Right lobe of liver (tissue), 6 donors: ENCODE results near the gene UBA5. TPM values are rescaled to one million over a fixed set of nuclear protein-coding genes. Genes with fewer than 3 reads are reported as not detected.

ENCODE experiments used
- ATAC-seq, 4 donors: fragments of 200-7000 bp; cut with Tn5 transposase; one replicate each; pipeline ENCODE4 v1.9.1; 2020; ENCODE audit warnings: mild to moderate bottlenecking in 4 of 4, moderate library complexity in 4 of 4
- DNase-seq, 3 donors: peaks; one replicate each; pipeline ENCODE4 v3.0.0-alpha.2; 2020
- H3K27ac ChIP-seq, 3 donors: fragments of 200-600 bp; one replicate each; pipeline ENCODE4 v1.8.0; 2022
- H3K27me3 ChIP-seq, 2 donors: fragments of 200-600 bp; one replicate each; pipeline ENCODE4 v1.8.0; 2022
- H3K36me3 ChIP-seq, 4 donors: fragments of 200-600 bp; sonication (generic) in 1 of 4; one replicate each; pipeline versions ENCODE4 v1.5.1 to v1.8.0; 2017 to 2022; ENCODE audit warnings: control low read depth in 1 of 4
- H3K4me1 ChIP-seq, 4 donors: fragments of 200-600 bp; sonication (generic) in 1 of 4; one replicate each; pipeline versions ENCODE4 v1.5.1 to v1.8.0; 2017 to 2022; ENCODE audit warnings: control low read depth in 1 of 4
- H3K4me3 ChIP-seq, 3 donors: fragments of 200-600 bp; one replicate each; pipeline ENCODE4 v1.8.0; 2022
- H3K9me3 ChIP-seq, 4 donors: fragments of 200-600 bp; sonication (generic) in 1 of 4; one replicate each; pipeline versions ENCODE4 v1.5.1 to v1.8.0; 2017 to 2022; ENCODE audit warnings: control low read depth in 1 of 4
- CTCF ChIP-seq, 4 donors: fragments of 200-600 bp in 3 of 4; fragments of 450-650 bp in 1 of 4; IDR thresholded peaks; one replicate each; pipeline versions ENCODE4 v1.5.1 to v1.8.0; 2016 to 2022; ENCODE audit warnings: antibody characterized with exemption in 4 of 4, mild to moderate bottlenecking in 2 of 4
- POLR2A ChIP-seq: fragments of 450-650 bp; IDR thresholded peaks from one replicate; pipeline ENCODE4 v1.6.1; 2017; ENCODE audit warnings: antibody characterized with exemption, mild to moderate bottlenecking
- WGBS: methylation state at CpG from one replicate; pipeline ENCODE4 v1.1.6; 2018; ENCODE audit warnings: low coverage, low lambda C conversion rate; ENCODE audit not compliant: insufficient coverage; ENCODE audit errors: missing lambda C conversion rate; 5-methylcytosine and 5-hydroxymethylcytosine counted together
- intact Hi-C, 2 donors: fragments of 100-400 bp; cut with DNase I; formaldehyde crosslinking; loops; one replicate each; pipeline versions ENCODE4 v1.11.2 to v1.14.1; 2022
- total RNA-seq, 6 experiments: library from RNA; depleted of rRNA in 2 of 6; stranded (reverse); fragments of >200 nt in 2 of 6; fragmentation: NEBNext Ultra II Directional in 3 of 6; extraction: Animal tissue kit (Norgen Biotek cat#: 25700) in 3 of 6; gene quantifications; one replicate each; pipeline versions ENCODE4 v1.1.0 to v1.2.4, GENCODE V29; 2016 to 2023
- donor health status: DM: no; HTN: yes; CAD: no.
- donor health status: DM: no; HTN: no; CAD: no.
- donor health status: DM: no; HTN: no; CAD: no.
- donor health status: DM: no; HTN: yes; CAD: no.
- donor health status: DM: no; HTN: yes; CAD: no.

The UBA5 gene
- total RNA-seq, 6 experiments from 2014 or later, result 24.3 to 41.3 (median 27.5) TPM

GRCh38 chr3:132654721-132655120 is 5.4 kb upstream of the UBA5 start:
- intact Hi-C loops, result no loop called here
- no peak for TF ChIP-seq POLR2A
- no peak for TF ChIP-seq CTCF (IDR thresholded peaks at IDR 0.05)
- H3K4me3 ChIP-seq, result no peak overlapping the region
- ATAC-seq, result no peak
- DNase-seq, result no peak
- no peak overlapping the region for H3K27ac ChIP-seq
- H3K9me3 ChIP-seq, result no peaks in the 10 kb centered on the region
- 71% methylated on average over 5 of the region's 5 CpGs for WGBS
- H3K4me1 ChIP-seq, result peaks cover 0 to 38% (median 19%) of the 10 kb centered on the region in 4 donors
- H3K27me3 ChIP-seq, result no peaks in the 10 kb centered on the region
- H3K36me3 ChIP-seq, result no peaks in the 10 kb centered on the region

- Histone ChIP-seq H3K27ac (no peak overlapping the region), H3K9me3 (no peaks in the 10 kb centered on the region), H3K4me3 (no peak overlapping the region), H3K27me3 (no peaks in the 10 kb centered on the region), H3K4me1 (peaks cover 0 to 38% (median 19%) of the 10 kb centered on the region in 4 donors), H3K36me3 (no peaks in the 10 kb centered on the region)
- TF ChIP-seq CTCF (IDR thresholded peaks at IDR 0.05) (no peak), POLR2A (no peak)
- intact Hi-C loops, result no loop called here
- 77% methylated on average over 2 of the region's 2 CpGs for WGBS
- ATAC-seq, result no peak
- no peak for DNase-seq
These were observed 4.7 kb upstream of the UBA5 start for GRCh38 chr3:132655471-132655870.

GRCh38 chr3:132657869-132658747 is 2.0 kb upstream of the UBA5 start:
- TF ChIP-seq CTCF (IDR thresholded peaks at IDR 0.05), result no peak
- TF ChIP-seq POLR2A, result no peak
- H3K36me3 ChIP-seq, result no peaks in the 10 kb centered on the region
- WGBS, result 43% methylated on average over 4 of the region's 8 CpGs
- ATAC-seq (peak; percentile 39 to 61 (median 42)), DNase-seq (peak in 1 of 3 donors; percentile 49)
- H3K27me3 ChIP-seq, result no peaks in the 10 kb centered on the region
- no peaks in the 10 kb centered on the region for H3K9me3 ChIP-seq
- peak overlapping the region; percentile 75 to 88 (median 77) for H3K4me3 ChIP-seq
- peaks cover 0 to 46% (median 19%) of the 10 kb centered on the region in 4 donors for H3K4me1 ChIP-seq
- intact Hi-C loops, result no loop called here
- peak overlapping the region; percentile 84 to 88 (median 85) for H3K27ac ChIP-seq

GRCh38 chr3:132659000-132659364 is 1.1 kb upstream of the UBA5 start:
- H3K4me3 ChIP-seq, result peak overlapping the region; percentile 75 to 88 (median 77)
- WGBS, result 4% methylated on average over 7 of the region's 7 CpGs

More at GRCh38 chr3:132659000-132659364, 1.1 kb upstream of the UBA5 start:
- Histone ChIP-seq H3K27me3 (no peaks in the 10 kb centered on the region), H3K36me3 (no peaks in the 10 kb centered on the region), H3K9me3 (no peaks in the 10 kb centered on the region), H3K27ac (peak overlapping the region; percentile 84 to 88 (median 85)), H3K4me1 (peaks cover 0 to 47% (median 15%) of the 10 kb centered on the region in 4 donors)
- no peak for DNase-seq
- intact Hi-C loops, result no loop called here
- ATAC-seq, result peak in 3 of 4 donors; percentile 2 to 19 (median 17)
- no peak for TF ChIP-seq CTCF (IDR thresholded peaks at IDR 0.05)
- no peak for TF ChIP-seq POLR2A
